Left kidney (tissue), 2 donors: ENCODE results near the gene MAP3K5. TPM values are rescaled to one million over a fixed set of nuclear protein-coding genes. Genes with fewer than 3 reads are reported as not detected.

ENCODE experiments used
- DNase-seq: peaks from one replicate; pipeline ENCODE4 v3.0.0-alpha.2; 2013
- polyA plus RNA-seq: library from polyadenylated mRNA; unstranded; fragments of 120-200 nt; gene quantifications from one replicate; pipeline ENCODE4 v1.2.1, GENCODE V29; 2013; ENCODE audit not compliant: insufficient read length

The MAP3K5 gene
- polyA plus RNA-seq, 1 donor: 7.4 TPM

- DNase-seq: no peak
Measured at GRCh38 chr6:136571065-136571464, 221.2 kb downstream of the MAP3K5 start.

DNA sequence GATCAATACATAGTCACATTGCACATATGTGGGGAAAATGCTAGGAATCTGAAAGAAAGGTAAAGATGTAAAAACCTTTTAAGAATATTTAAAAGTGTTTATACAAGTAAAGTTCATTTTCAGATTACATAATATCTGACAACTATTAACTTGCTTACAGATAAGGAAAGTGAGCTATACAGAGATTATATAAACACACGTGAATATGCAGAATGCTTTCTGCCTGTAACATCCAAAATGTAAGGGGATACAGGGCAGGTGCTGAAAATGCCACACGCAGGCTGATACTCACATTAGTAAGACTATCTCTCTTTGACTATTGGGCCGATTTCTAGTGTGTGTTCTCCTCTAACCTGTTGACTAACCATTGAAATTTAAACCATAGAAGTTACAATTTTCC, 224.1 kb downstream of the MAP3K5 start:
- DNase-seq: no peak

GRCh38 chr6:136567688-136568087, 224.6 kb downstream of the MAP3K5 start:
- no peak for DNase-seq

DNA sequence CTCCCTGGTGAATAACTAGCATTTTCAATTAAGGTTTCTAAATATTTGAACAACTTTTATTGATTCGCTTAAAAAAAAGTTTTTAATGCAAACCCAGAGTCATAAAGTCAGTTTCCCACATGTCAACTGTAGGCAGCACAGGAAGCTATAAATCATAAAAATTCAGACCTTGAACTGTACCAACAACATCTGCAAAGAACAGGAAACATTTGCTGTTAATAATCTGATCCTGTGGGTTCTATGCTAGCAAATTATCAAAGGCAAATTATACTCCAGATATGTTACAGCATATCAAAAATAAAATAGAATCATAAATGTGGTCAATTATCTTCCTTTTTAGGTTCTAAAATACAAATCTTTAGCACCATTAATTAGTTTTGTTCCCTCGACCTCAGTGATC, 225.4 kb downstream of the MAP3K5 start:
- no peak for DNase-seq

GRCh38 chr6:136566007-136566487, 226.2 kb downstream of the MAP3K5 start:
- no peak for DNase-seq

GRCh38 chr6:136564180-136564579, 228.1 kb downstream of the MAP3K5 start:
- DNase-seq: no peak

- DNase-seq: no peak
Measured at GRCh38 chr6:136563386-136564152, 228.7 kb downstream of the MAP3K5 start.

DNA sequence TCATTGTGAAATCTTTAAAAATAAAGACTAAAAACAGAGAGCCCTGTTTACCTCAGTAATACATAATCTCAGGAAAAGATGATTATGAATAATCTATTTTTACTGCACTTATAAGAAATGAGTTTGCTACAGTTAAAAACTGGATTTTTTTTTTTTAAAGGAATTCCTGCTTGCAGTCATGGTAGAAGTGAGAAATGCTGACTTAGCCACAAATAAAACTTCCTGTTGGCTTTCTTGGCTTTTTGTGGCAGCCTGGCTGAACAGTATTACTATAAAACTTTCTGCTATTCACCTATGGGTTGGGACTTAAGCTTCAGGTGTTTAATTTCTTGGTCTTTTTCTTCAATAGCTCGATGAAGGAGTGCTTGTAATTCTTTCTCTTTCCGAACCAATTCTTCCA, 230.1 kb downstream of the MAP3K5 start:
- DNase-seq: no peak

DNA sequence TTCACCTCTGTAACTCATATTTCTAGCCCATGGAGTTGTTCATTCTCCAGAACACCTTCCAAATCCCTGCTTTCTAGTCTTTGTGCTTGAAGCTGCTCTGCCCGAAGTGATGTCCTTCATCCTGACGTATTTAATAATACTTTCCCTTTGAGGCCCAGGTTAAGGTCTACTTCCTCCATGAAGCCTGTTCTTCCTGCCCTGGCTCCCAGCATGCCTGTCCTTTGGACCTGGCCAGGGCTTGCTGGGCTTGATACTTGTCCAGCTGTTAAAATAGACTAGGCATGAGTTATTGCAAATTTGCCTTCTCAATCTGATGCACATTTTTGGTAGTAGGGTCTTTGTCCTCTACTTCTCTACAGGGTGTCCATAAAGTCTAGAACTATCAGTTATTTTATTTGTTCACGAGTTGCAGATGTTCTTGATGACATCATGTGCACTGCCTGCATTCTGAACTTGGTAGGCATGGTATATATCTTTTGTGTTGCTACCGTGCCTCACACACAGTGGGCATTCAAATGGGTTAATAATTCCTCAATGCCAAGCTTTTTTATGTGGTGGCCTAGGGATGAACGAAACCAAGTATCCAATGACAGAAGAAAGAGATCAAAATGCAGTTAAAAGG, 239.0 kb downstream of the MAP3K5 start:
- DNase-seq: no peak

GRCh38 chr6:136552054-136552453, 240.2 kb downstream of the MAP3K5 start:
- DNase-seq: no peak

- no peak for DNase-seq
Measured at GRCh38 chr6:136551103-136551502, 241.2 kb downstream of the MAP3K5 start.

DNA sequence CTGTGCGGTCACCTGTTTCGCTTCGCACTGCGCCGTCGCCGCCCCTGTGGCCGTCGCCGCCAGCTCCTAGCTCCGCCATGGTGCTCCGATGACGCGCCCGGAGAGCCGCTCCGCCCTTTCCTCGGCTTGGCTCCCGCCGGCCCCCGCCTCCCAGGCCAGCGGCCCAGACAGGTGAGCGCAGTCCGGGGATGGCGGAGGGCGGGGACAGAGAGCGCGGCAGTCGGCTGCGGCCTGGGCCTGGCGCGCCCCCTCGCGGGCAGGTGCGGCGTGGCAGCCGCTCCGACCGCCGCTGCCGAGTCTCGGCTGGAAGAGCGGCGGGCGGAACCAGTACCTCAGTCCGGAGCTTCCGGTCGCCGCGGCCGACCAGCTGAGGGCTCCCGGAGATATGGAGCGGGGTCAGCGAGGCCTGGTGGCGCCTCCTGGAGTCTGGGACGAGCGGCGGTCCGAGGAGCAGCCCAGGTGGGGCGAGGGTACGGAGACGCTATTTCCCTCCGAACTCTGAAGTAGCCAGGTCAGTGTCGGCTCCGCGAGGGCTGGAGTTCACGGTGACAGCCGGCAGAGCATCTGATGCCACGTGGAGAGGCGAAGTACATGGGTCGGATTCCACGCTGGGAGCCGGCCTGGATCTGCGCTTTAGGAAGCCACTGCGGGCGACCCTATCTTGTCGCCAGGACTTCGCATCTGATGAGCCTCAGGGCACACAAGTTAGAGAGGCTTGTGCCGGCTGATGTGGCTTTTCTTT, 241.8 kb downstream of the MAP3K5 start, which contains the start of gene MAP7:
TSS of gene MAP7 (minus strand) at position 93 of the 742 bp plus-strand sequence. CDS start at position 79, 14 bp downstream.
- peak; percentile 62 for DNase-seq

- DNase-seq: no peak
Measured at GRCh38 chr6:136550045-136550329, 242.3 kb downstream of the MAP3K5 start.

- DNase-seq: no peak
Measured at GRCh38 chr6:136549300-136550044, 242.8 kb downstream of the MAP3K5 start.

- DNase-seq: no peak
Measured at GRCh38 chr6:136548582-136549299, 243.5 kb downstream of the MAP3K5 start.

DNA sequence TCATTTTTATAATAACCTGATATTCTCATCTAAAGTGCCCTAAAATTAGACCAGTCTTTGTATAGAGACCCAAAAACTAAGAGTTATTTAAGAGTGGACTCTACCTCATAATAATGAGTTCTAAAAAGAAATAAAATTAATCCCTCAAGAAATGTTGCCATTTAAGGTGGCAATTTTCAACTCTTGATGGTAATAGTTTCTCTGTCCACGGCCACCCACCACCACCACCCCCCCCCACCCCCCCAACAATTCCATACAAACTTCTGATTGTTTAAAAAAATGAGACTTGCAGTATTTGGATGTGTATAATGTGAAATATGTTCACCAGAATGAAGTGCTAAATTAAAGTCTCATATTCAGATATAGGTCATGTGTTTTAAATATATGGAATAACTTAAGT, 244.4 kb downstream of the MAP3K5 start:
- DNase-seq: no peak

DNA sequence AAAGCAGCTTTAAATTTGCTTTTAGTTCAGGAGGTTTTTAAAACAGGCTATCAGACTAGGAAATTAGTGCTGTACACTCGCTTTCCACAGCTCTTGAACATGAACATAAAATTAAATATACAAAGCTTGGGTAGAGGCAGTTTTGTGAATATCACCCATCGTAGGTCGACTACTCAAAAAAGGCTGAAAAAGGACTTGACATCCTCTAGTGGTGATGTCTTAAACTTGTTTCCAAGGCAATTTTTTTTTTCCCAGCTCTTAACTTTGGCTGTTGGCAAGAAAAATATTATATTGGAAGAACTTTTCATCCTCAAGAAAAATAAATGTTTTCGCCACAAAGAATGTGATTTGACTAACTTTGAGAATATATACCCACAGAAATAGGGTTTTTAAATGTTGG, 244.9 kb downstream of the MAP3K5 start:
- no peak for DNase-seq

- DNase-seq: no peak
Measured at GRCh38 chr6:136546331-136546730, 245.9 kb downstream of the MAP3K5 start.

DNA sequence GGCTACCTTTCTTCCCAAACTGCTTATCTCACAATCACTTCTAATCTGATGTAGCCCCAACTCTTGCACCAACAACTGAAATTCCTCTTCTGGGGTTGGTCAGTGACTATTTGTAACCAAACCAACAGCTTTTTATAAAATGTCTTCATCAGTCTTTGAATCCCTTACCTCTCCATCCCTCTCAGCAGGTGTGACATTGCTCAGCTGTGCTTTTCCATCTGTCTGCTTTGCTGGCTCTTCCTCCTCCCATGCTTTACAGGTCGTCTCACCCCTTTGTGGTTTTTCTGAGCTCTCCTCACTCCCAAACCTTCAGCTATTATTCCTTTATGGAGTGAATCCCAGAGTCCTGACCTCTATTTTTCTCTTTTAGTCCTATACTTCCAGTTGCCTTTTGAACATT, 248.0 kb downstream of the MAP3K5 start:
- no peak for DNase-seq

DNA sequence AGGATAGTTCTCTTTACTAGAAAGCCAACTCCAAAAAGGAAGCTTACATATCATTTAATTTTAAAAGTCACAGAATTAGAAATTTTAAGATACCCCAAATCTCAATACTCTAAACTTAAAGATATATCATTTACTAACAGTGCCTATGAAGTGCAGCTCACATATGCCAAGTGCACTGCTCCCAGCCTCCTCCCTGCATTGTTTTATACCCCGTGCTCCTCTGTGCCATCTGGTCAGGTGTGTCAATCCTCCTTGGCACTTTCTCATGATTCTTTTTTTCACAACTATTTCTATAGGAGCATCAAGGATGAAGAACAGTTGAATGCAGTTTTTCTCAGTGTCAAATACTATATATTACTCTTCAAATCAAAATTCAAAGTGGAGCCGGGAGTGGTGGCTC, 250.9 kb downstream of the MAP3K5 start:
- no peak for DNase-seq

- no peak for DNase-seq
Measured at GRCh38 chr6:136539967-136540652, 252.2 kb downstream of the MAP3K5 start.
